Neural cell (in vitro differentiated cells): ENCODE results near the gene HOXB5. TPM values are rescaled to one million over a fixed set of nuclear protein-coding genes. Genes with fewer than 3 reads are reported as not detected.

Source experiments
- H2AFZ ChIP-seq: fragments of 200-600, 300-800 bp; sonication (generic), shearing (Covaris generic); 2 replicates; pipeline ENCODE4 v1.6.0; 2014; ENCODE audit warnings: low read depth, mild to moderate bottlenecking, antibody characterized with exemption, low read length, moderate library complexity
- H3F3A ChIP-seq: fragments of 200-600 bp; shearing (Covaris generic); 2 replicates; pipeline ENCODE4 v1.6.1; 2016; ENCODE audit warnings: mild to moderate bottlenecking, moderate library complexity, mixed read lengths, antibody characterized with exemption, low read length; ENCODE audit not compliant: insufficient read depth, poor library complexity, severe bottlenecking
- H3K27ac ChIP-seq: fragments of 200-600, 300-800 bp; sonication (generic), shearing (Covaris generic); 2 replicates; pipeline ENCODE4 v1.5.1; 2014; ENCODE audit warnings: mild to moderate bottlenecking, low read length, moderate library complexity
- H3K27me3 ChIP-seq: fragments of 300-800, 200-600 bp; sonication (generic), shearing (Covaris generic); 2 replicates; pipeline ENCODE4 v1.6.0; 2014; ENCODE audit warnings: mild to moderate bottlenecking, low read depth, low read length, moderate library complexity; ENCODE audit not compliant: insufficient read depth
- H3K36me3 ChIP-seq: fragments of 300-800, 200-600 bp; sonication (generic), shearing (Covaris generic); 2 replicates; pipeline ENCODE4 v1.5.1; 2014; ENCODE audit warnings: mild to moderate bottlenecking, antibody characterized with exemption, low read length, moderate library complexity; ENCODE audit not compliant: insufficient read depth
- H3K4me2 ChIP-seq: fragments of 300-800, 200-600 bp; sonication (generic), shearing (Covaris generic); 2 replicates; pipeline ENCODE4 v1.6.0; 2014; ENCODE audit warnings: mild to moderate bottlenecking, low read length
- H3K4me3 ChIP-seq: fragments of 300-800, 200-600 bp; sonication (generic), shearing (Covaris generic); 2 replicates; pipeline ENCODE4 v1.5.1; 2014; ENCODE audit warnings: mild to moderate bottlenecking, low read length, moderate library complexity
- H3K79me2 ChIP-seq: fragments of 200-600 bp; shearing (Covaris generic); replicated peaks from 2 replicates; pipeline ENCODE4 v1.6.0; 2014; ENCODE audit warnings: mild to moderate bottlenecking, low read length, moderate library complexity; ENCODE audit not compliant: insufficient read depth
- H3K9ac ChIP-seq: fragments of 300-800, 200-600 bp; sonication (generic), shearing (Covaris generic); 2 replicates; pipeline ENCODE4 v1.6.1; 2016; ENCODE audit warnings: mild to moderate bottlenecking, low read length, mixed read lengths
- H3K9me2 ChIP-seq: fragments of 200-600 bp; shearing (Covaris generic); 2 replicates; pipeline ENCODE4 v1.6.1; 2016; ENCODE audit warnings: mild to moderate bottlenecking, low read length, mixed read lengths; ENCODE audit not compliant: insufficient read depth
- H3K9me3 ChIP-seq: fragments of 200-600, 300-800 bp; sonication (generic), shearing (Covaris generic); 2 replicates; pipeline ENCODE4 v1.6.1; 2016; ENCODE audit warnings: mild to moderate bottlenecking, mixed run types, low read length, moderate library complexity, mixed read lengths
- H4K20me1 ChIP-seq: fragments of 200-600 bp; shearing (Covaris generic); 2 replicates; pipeline ENCODE4 v1.6.1; 2016; ENCODE audit warnings: mild to moderate bottlenecking, mixed run types; ENCODE audit not compliant: insufficient read depth
- EP300 ChIP-seq: fragments of 450-650 bp; conservative IDR thresholded peaks from 2 replicates; pipeline ENCODE4 v1.6.1; 2014; ENCODE audit warnings: antibody characterized with exemption, mild to moderate bottlenecking, moderate library complexity; ENCODE audit not compliant: poor library complexity, severe bottlenecking
- EZH2 ChIP-seq: fragments of 200-600, 300-800 bp; shearing (Covaris generic), sonication (generic); IDR thresholded peaks from 2 replicates; pipeline ENCODE4 v1.6.1; 2014; ENCODE audit warnings: antibody characterized with exemption, low read length, borderline replicate concordance, mild to moderate bottlenecking; ENCODE audit not compliant: insufficient read depth, poor library complexity, severe bottlenecking
- MXI1 ChIP-seq: fragments of 450-650 bp; conservative IDR thresholded peaks from 2 replicates; pipeline ENCODE4 v1.6.1; 2014; ENCODE audit warnings: antibody characterized with exemption, mild to moderate bottlenecking; ENCODE audit not compliant: poor library complexity, severe bottlenecking
- POLR2AphosphoS5 ChIP-seq: IDR thresholded peaks from 2 replicates; pipeline ENCODE4 v1.6.1; 2012
- RAD21 ChIP-seq: fragments of 450-650 bp; conservative IDR thresholded peaks from 2 replicates; pipeline ENCODE4 v1.6.1; 2014; ENCODE audit warnings: antibody characterized with exemption, mild to moderate bottlenecking, moderate library complexity
- REST ChIP-seq: IDR thresholded peaks from 2 replicates; pipeline ENCODE4 v1.6.1; 2012; ENCODE audit warnings: borderline replicate concordance
- SMC3 ChIP-seq: fragments of 450-650 bp; conservative IDR thresholded peaks from 2 replicates; pipeline ENCODE4 v1.6.1; 2014; ENCODE audit warnings: antibody characterized with exemption, mild to moderate bottlenecking, moderate library complexity; ENCODE audit not compliant: poor library complexity
- TAF1 ChIP-seq: IDR thresholded peaks from 2 replicates; pipeline ENCODE4 v1.6.1; 2012; ENCODE audit warnings: low read depth
- polyA plus RNA-seq: library from polyadenylated mRNA; depleted of rRNA; stranded (reverse); fragments of >200 nt; gene quantifications from 2 replicates; pipeline ENCODE4 v1.2.3, GENCODE V29; 2014
- TF ChIP-seq, protein P1 (sequence below): fragments of 450-650 bp; IDR thresholded peaks from 2 replicates; pipeline ENCODE4 v1.5.1; 2014; ENCODE audit warnings: antibody characterized with exemption, mild to moderate bottlenecking, moderate library complexity; ENCODE audit not compliant: poor library complexity, severe bottlenecking

Gene HOXB5
- polyA plus RNA-seq, 1 donor from 2014 or later = not detected

DNA sequence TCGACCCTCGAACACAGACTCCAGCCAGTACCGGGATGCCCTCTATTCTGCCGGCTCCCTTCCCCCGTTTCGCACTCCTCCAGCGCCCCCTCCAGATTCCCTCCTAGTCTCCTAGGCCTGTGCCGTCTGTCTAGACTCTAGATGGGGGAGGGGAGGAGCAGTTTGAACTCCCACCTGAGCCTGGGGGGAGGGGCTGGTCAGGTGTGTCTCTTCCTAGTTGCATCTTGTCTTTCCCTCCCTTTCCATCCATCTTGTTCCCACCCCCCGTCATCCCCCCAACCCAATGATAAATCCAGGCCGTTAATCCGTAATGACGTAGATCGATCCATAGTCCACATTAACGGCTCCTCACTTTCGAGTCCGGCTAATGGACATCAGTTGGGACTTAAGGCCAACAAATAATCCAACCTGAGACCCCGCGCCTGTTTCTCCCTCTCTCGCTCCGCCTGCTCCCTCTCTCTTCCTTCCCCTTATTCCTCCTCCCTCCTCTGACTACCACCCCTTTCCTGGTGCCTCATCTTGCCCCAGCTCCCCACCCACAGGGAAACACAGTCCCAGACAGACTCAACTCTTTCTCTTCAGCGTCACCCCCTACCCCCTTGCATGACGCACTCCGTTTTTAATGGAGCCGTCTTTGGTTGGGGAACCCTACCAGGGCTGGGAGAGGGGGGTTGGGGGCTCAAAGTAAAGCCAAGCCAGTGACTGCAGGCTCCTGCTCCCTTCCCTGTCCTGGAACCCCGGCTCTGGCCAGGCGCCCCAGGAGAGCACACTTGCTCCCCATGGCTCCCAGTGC lies 3.4 kb upstream of the HOXB5 start:
- TF ChIP-seq SMC3 = no peak
- TF ChIP-seq POLR2AphosphoS5 = no peak
- TF ChIP-seq, protein P1, sequence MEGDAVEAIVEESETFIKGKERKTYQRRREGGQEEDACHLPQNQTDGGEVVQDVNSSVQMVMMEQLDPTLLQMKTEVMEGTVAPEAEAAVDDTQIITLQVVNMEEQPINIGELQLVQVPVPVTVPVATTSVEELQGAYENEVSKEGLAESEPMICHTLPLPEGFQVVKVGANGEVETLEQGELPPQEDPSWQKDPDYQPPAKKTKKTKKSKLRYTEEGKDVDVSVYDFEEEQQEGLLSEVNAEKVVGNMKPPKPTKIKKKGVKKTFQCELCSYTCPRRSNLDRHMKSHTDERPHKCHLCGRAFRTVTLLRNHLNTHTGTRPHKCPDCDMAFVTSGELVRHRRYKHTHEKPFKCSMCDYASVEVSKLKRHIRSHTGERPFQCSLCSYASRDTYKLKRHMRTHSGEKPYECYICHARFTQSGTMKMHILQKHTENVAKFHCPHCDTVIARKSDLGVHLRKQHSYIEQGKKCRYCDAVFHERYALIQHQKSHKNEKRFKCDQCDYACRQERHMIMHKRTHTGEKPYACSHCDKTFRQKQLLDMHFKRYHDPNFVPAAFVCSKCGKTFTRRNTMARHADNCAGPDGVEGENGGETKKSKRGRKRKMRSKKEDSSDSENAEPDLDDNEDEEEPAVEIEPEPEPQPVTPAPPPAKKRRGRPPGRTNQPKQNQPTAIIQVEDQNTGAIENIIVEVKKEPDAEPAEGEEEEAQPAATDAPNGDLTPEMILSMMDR = no peak
- TF ChIP-seq RAD21 = no peak
- TF ChIP-seq MXI1 = no peak
- TF ChIP-seq EP300 = no peak
- TF ChIP-seq REST = no peak
- TF ChIP-seq EZH2 = no peak
- no peak for TF ChIP-seq TAF1

DNA sequence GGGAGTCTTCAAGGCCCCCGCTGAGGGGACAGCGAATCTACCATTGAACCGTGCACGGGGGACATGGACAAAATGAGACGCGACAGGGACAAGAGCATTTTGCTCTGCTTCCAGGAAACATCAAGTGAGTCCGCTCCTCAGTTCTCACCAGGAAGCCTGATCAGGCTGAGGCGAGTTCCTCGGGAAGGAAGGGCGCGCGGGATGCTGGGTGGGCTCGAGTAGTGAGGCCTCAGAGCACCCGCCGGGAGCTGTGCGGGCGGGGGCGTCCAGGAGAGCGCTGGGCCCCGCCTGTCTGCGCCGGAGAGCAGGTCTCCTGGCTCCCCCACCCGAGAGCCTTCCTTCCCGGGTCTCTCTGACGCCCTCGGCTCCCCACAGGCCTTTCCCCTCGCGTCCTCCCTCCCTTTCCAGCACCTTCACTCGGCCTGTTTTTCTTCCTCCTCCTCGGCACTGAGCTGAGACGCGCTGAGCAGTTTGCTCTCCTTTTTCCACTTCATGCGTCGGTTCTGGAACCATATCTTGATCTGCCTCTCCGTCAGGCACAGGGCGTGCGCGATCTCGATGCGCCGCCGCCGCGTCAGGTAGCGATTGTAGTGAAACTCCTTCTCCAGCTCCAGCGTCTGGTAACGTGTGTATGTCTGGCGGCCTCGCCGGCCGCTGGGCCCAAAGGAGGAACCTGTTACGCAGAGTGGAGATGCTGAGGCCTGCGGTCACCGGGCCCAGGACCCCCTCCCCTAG lies 2.6 kb upstream of the HOXB5 start:
- peaks cover 3% of the 10 kb centered on the region for H3K9me3 ChIP-seq
- H3F3A ChIP-seq = no peaks in the 10 kb centered on the region
- H3K79me2 ChIP-seq = no peaks in the 10 kb centered on the region
- H2AFZ ChIP-seq = no peak overlapping the region
- no peaks in the 10 kb centered on the region for H3K9me2 ChIP-seq
- no peaks in the 10 kb centered on the region for H3K36me3 ChIP-seq
- H4K20me1 ChIP-seq = no peaks in the 10 kb centered on the region
- H3K4me2 ChIP-seq = no peak overlapping the region
- H3K27me3 ChIP-seq = peaks cover 100% of the 10 kb centered on the region
- H3K9ac ChIP-seq = no peak overlapping the region
- no peak overlapping the region for H3K27ac ChIP-seq
- no peak overlapping the region for H3K4me3 ChIP-seq
- TF ChIP-seq POLR2AphosphoS5 (no peak), EZH2 (no peak), RAD21 (no peak), SMC3 (no peak), EP300 (no peak)
- TF ChIP-seq, protein P1 = no peak

More for the DNA sequence above, 3.4 kb upstream of the HOXB5 start:
- H3K9me2 ChIP-seq = no peaks in the 10 kb centered on the region
- H2AFZ ChIP-seq = no peak overlapping the region
- no peak overlapping the region for H3K27ac ChIP-seq
- no peaks in the 10 kb centered on the region for H3F3A ChIP-seq
- H3K9me3 ChIP-seq = peaks cover 3% of the 10 kb centered on the region
- H3K9ac ChIP-seq = no peak overlapping the region
- no peaks in the 10 kb centered on the region for H3K36me3 ChIP-seq
- H4K20me1 ChIP-seq = no peaks in the 10 kb centered on the region
- H3K79me2 ChIP-seq = no peaks in the 10 kb centered on the region
- no peak overlapping the region for H3K4me3 ChIP-seq
- H3K4me2 ChIP-seq = no peak overlapping the region
- H3K27me3 ChIP-seq = peaks cover 100% of the 10 kb centered on the region
